DLD1 (cell line): ENCODE data around the gene SIGLEC8.
"Not testable (repeated sequence)": the region's sequence is repeated elsewhere in the genome, so short reads cannot be mapped to it uniquely, and the experiment has no call there.

Experiments
- in situ Hi-C: cut with HindIII; loops from 2 replicates; pipeline ENCODE4 v1.10.0; 2017; ENCODE audit warnings: low sequenced_read_pairs

The SIGLEC8 gene

DNA sequence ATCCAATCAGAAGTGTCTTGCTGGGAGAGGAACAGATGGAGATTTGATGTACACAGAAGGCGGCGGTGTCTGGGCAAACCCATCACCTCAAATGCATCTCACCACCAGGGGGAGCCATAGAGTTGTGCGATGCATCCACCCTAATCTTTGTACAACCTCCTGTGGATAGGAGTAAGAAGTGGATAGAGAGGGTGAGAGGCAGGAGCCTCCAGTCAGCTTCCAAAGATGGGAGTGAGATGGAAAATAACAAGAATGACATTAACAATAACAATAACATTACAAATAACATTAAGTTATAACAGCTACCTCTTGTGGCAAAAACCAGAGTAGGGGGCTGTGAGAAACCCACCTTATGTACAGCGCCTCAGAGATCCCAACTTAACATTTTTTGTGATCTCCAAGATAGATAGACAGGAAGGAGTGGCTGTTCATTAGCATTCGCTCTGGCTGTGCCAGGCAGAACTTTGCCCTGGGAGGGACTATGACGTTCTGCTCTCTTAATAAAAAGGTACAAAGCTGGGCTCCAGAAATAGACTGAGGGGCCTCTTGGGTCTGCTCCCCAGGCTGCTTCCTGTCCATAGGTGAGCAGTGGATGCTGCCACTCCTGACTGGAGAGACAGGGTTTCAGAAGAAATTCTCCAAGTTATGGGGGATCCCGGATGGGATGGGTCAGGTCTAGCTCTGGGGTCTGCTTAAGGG lies 14.9 kb upstream of the SIGLEC8 start:
- in situ Hi-C loops, result loop anchor here (5.0 kb wide), 1 partner anchor 39 kb away; no protein-coding TSS in a partner anchor

DNA sequence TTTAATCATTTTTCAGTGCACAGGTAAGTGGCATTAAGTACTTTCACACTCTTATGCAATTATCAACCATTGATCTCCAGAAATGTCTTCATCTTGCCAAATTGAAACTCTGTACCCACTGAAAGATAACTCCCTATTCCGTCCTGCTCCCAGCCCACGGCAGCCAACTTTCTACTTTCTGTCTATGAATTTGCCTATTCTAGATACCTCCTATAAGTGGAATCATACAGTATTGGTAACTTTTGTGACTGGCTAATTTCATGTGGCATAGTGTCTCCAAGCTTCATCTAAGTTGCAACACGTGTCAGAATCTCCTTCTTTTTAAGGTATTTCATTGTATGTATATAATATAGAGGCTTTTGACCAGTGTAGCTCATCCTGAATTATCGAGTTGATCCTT lies 14.4 kb upstream of the SIGLEC8 start:
- in situ Hi-C loops, result loop anchor here (5.0 kb wide), 1 partner anchor 40 kb away; no protein-coding TSS in a partner anchor

DNA sequence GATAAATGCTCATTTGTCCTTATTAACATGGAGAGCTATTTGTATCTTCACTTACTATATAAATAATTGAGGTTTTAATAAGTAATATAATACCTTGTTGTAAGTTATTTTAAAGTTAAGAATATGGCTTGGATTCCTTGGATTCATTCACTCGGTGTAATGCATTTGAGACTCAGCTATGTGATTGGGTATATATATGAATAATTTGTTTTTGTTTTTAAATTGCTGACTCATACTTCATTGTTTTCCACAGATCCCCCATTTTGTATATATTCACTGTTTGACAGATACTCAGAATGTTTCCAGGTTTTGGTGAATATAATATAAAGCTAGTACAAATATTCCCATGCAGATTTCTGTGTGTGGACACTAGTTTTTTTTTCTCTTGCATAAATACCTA lies 13.3 kb upstream of the SIGLEC8 start:
- in situ Hi-C loops, result loop anchor here (5.0 kb wide), 1 partner anchor 41 kb away; no protein-coding TSS in a partner anchor

DNA sequence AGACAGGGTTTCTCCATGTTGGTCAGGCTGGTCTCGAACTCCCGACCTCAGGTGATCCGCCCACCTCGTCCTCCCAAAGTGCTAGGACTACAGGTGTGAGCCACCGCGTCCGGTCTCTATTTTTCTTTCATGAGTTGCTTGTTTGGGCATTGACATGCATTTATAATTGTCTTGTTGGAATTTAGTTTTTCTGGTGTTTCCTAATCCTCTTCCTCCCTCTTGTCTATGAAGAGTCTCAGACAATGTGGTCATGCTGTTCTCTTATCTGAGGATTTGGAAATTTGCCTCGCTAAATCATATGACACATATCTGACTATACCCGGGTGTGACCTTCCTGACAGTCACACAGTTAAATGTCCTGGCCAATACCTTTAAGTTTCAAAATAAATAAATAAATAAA lies 12.7 kb upstream of the SIGLEC8 start:
- in situ Hi-C loops, result loop anchor here (5.0 kb wide), 1 partner anchor 41 kb away; no protein-coding TSS in a partner anchor

DNA sequence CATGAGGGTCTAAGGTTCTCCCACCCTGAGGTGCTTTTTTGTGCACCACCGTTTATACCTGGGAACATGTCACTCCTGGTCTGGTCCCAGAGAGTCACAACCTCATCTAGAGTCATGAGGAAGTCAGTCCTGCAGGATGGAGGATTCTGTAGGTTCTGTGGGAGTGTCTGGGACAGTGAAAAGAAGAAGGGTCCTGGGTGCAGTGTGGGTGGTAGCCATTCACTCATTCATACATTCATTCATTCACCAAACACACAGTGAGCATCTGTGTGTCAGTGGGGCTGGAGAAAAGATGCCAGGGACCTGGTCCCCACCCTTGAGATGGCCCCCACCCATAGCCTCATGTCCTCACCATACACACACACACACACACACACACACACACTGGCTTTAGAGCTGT lies 11.4 kb upstream of the SIGLEC8 start:
- in situ Hi-C loops, result loop anchor here (5.0 kb wide), 1 partner anchor 43 kb away; no protein-coding TSS in a partner anchor

DNA sequence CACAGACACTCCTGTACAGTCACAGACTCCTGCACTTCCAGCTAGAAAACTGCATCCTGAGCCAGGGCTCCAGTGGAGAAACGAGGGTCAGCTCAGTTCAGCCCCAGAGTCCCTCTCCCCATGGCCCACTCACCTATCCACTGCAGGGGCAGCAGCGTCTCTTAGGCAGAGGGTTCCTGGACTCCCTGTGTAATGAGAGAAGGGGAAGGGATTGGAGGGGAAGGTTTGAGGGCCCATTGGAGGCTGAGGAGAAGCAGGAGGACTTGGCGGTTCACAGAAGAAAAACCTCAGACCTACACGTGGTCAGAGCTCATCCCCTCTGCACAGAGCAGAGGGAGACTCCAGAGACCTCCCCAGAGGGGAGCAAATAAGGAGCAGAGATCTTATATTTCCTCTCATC lies 10.9 kb upstream of the SIGLEC8 start:
- in situ Hi-C loops, result no loop called here

DNA sequence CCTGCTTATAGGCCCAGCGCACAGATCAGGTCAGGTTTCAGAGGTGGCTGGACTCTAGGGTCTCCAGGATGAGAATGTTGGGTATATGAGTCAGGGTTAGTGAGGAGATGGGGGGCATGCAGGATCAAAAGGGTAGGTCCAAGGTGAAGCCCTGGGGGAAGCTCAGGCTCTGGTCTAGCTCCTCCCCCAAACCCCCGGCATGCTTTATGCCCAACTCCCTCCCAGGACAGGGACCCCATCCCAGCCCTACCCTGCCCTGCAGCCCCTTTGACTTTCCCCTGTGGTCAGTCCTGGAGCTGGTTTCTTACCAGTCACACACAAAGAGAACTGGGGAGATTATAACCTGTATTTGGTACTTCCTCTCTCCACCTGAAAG lies 10.3 kb upstream of the SIGLEC8 start:
- in situ Hi-C loops, result no loop called here

DNA sequence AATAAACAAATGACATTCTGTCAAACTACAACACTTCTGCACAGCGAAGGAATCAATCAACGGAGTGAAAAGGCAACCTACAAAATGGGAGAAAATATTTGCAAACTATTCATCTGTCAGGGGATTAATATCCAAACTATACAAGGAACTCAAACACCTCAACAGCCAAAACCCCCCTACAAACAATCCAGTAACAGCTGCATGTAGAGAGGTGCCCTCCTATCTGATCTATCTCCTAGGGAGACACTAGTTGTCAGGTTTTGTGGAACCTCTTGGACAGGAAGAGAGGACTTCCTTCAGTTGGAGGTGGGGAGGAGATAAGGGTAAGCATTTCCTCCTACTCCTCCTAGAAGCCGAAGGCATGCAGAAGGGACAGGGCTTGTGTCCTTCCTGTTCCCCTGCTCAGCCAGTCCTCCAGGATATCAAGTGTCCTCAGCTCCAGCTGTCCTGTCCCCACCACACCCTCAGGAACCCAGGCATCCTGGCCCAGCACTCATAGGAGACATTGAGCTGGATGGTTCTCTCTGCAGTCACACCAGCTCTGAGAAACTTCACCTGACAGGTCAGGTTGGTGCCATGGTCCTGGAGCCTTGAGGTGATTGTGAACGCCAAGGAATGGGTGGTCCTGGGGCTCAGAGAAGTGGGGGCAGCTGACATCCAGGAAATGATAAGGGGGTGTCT lies 9.8 kb upstream of the SIGLEC8 start:
- in situ Hi-C loops, result no loop called here

DNA sequence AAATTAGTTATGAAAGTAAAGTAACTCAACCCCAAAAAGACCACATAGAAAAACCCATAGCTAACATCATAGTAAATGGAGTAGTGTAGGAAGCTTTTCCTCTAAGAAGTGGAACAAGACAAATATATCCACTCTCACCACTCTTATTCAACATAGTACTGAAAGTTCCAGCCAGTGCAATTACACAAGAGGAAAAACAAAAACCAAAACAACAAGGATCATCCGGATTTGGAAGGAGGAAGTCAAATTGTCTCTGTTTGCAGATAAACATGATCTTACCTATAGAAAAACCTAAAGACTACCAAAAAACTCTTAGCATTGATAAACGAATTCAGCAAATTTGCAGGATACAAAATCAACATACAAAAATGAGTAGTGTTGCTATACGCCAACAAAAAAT lies 8.5 kb upstream of the SIGLEC8 start:
- in situ Hi-C loops, result no loop called here

DNA sequence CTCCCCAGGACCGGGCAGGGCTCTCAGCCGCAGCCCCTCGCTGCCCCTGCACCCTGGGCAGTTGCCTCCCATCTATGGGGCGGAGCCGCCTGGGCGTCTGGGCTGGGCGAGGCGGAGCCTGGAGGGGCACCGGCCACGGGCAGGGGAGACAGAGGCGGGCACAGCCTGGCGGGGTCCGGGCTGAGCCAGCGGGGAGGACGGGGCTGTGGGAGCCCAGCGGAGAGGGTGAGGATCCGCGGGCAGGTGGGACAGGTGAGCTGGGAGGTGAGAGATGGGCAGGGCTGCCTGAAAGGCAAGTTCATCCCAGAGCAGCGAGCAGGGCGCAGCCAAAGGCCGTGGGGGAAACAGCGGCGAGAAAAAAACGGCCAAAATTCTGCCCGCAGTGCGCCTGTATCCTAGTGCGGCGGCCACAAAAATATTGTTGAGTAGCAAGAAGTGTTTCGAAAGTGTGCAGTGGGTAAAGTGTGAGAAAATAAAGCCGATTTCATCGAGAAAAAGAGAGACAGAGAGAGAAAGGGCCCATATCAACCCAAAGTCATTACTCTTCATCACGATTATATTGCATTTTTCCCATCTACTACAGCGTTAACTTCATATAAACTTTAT lies 5.8 kb upstream of the SIGLEC8 start:
- in situ Hi-C loops, result not testable (repeated sequence)

DNA sequence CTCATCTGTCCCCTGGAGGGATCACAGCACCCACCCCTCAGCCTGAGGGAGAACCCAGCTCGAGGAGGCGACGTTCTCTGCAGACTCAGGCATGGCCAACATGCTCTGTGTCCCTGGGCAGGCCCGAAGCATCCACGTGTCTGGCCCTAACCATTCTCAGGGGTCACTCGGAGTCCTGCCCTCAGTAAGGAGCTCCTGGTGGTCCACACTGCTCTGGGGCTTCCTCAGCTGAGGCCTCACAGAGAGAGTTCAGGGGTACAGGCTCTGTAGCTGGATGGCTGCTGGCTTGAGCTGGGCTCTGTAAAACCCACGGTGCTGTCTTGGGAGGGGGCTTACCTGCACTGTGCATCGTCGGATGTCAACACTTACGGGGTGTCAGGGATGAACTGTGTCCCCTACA lies 4.4 kb upstream of the SIGLEC8 start:
- in situ Hi-C loops, result no loop called here

DNA sequence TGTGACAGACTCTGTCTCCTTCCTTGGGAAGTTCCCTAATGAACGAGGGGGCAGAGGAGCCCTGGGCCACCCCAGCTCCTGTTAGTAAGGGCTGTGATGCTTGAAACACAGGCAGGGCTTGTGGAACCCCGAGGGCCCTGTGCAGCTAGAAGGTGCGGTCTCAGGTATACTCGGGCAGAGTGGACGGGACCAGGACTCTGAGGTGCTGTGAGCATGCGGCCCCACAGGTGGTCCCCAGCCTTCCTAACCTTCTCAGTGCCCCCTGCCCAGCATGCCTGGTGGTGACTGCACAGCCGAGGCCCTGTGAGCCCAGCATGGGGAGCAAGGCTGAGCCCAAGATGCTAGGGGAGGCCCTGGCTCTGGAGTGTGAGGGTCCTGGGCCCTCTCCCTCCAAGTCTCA lies 4.0 kb upstream of the SIGLEC8 start:
- in situ Hi-C loops, result no loop called here

DNA sequence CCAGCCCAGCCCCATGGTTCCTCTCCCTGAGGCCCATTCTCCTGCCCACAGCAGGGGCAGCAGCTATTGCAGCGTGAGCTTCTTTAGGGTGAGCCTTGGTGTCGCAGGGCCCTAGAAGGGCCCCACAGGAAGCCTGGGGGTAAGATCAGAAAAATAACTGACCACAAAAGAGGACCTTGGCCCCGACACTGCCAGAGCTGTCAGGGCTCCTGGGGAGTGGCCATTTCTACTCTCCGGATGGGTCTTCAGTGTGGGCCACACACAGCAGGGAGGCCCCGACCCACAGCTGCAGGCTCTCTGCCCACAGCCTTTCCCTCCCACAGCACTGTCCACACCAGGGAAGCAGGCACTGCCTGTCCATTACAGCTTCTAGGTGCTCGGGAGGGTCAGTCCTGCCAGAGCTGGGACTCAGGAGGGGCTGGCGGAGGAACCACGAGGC lies 3.5 kb upstream of the SIGLEC8 start:
- in situ Hi-C loops, result no loop called here

DNA sequence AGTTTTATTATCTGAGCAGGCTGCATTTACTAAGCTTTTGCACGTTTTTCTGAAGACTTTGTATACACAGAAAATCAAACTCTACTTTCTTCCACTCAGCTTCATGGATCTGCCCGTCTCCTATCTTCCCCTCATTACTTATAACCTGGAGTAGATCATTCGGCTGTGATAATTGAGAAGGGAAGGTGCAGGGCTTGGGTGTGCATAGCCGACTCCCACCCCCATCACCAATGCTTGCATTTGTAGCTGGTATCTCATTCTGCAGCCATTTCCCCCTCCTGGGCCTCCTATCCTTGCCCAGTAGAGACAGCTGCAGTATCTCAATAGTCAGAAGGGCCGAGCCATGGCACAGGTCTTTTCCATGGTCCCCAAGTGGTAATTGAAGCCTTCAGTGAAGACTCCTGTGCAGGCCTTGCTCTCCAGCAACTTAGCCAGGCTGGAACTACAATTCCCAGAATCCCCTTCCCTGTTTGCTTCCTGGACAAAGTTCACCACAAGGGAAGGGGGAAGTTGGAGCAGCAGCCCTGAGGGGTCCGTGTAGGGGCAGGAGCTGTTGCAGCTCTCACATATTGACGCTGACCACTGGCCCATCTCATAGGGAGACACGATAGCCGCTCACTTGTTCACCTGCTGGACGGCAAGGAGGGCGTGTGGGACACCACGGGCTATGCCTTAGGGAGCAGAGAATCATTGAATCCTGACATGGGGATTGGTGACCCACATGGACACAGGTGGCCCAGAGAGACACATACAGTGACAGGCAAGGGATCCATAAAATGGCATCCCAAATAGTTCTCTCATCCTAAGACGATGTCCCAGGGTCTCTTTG lies 2.1 kb upstream of the SIGLEC8 start:
- in situ Hi-C loops, result no loop called here

DNA sequence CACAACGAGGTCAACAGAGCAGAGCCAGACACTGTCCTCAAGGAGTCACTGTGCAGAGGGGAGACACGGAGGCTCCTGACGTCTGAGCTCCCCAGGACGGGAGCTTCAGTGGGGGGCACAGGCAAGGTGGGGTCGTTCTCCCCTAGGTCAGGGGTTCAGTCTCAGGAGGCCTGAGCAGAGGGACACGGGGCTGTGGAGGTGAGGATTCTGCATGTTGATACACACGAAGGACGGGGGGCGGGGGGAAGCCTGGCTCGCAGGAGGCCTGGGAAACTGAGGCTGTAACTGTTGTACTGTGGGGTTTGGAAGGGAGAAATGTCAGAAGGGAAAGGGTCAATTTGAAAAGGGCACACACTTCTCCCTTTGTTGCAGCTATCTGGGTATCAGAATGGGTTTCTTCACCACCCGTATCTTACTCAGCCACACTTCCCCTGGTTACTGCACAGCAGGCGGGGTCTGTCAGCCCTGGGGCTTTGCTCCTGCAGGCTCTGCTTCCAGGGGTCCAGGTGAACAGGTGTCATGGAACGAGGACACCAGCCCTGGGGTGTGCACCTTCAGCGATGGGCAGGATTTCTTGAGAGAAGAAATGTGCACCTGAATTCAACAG lies 748 bp upstream of the SIGLEC8 start:
- in situ Hi-C loops, result no loop called here

DNA sequence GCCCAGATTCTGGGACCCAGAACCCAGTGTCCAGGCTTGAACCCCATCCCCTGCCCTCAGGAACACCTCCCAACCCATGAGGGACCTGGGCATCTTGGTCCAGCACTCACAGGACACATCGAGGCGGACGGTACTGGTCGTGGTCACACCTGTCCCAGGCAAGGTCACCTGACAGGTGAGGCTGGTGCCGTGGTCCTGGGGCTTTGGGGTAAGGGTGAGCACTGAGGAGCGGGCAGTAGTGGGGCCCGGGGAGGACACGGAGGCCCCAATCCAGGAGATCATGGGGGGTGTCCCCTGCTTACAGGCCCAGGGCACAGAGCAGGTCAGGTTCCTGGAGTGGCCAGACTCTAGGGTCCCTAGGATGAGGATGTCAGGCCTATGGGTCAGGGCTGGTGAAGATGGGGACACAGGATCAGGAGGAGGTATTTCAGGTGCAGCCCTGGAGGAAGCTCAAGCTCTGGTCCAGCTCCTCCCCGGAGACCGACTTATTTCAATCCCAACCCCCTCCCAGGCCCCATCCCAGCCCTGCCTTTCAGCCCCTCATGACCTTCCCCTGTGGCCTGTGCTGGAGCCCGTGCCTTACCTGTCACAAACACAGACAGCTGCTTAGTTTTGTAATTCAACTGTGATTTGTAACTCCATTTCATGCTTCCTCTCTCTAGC lies 772 bp downstream of the SIGLEC8 start:
- in situ Hi-C loops, result no loop called here

DNA sequence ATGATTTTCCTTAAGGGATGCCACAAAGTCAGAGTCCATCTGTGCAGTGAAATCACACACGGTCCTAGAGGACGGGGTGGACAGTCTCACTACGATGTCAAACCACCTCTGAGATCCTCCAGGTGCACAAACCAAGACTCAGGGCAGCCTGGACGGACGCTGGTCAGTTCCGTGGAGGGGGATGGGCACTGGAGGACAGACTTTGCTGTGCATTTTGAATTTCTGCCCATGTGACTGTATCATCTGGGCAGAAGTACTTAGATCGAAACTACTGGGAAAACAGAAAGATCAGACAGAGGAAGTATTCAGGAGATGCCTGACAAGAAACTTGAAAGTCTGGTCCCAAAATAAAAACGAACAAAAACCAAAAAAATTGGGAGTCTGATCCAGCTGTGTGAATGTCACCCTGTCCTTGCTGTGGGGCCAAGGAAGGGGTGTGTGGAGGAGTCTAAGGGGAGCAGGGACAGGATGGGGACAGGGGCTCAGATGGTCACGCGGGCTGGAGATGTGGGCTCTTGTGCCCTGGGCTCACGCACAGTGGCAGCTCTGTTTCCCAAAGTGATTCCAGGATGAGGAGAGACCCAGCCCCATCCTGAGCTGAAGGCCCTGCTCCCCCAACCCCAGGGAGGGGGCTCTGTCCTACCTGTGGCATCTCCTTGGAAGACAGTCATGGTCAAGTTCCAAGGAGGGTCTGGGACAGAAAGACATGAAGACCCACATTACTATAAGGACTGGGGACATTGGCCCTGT lies 1.5 kb downstream of the SIGLEC8 start:
- in situ Hi-C loops, result no loop called here

DNA sequence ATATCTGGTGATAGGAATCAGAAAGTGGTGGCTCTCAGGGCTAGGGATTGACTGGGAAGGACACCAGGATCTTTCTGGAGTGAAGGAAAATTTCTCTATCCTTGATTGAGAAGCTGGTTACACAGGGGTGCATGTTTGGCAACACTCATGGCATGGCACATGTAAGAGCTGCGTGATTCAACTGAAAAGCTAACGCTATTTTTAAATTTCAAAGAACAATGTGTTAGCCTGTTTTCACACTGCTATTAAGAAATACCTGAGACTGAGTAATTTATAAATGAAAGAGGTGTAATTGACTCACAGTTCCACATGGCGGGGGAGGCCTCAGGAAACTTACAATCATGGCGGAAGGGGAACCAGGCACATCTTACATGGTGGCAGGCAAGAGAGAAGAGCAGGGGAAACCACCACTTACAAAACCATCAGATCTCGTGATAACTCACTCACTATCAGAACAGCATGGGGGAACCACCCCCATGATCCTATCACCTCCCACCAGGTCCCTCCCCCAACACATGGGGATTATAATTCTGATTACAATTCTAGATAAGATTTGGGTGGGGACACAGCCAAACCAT lies 7.4 kb downstream of the SIGLEC8 start:
- in situ Hi-C loops, result no loop called here

DNA sequence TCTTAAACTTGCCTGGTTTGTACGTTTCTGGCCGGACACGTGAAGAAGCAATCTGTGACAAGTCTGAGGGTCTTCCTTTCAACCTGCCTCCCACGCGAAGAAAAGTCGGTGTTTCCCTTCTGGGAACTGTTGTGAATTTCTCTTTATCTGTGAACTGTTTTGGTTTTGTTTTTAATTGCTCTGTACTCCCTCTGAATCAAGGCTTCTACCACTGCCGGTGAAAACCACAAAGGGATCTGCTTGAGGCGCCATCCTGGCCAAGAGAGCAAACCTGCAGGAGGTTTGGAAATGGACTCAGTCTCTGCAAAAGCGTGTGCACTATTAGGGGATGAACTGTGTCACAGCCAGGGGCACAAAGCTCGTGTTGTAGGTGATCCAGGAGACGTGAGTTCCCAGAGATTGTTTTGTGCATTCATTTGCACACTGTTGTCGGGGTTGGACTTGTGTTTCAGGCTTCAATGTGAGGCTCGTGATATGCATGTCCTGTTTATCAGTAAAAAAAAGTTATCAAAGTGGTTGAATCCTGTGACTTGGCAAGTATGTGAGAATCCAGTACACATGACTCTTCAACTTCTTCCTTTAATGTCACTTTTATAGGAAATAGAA lies 9.7 kb downstream of the SIGLEC8 start:
- in situ Hi-C loops, result no loop called here
